Liver (tissue), 9 donors: Measurements from ENCODE around the gene AP4B1. TPM values are rescaled to one million over a fixed set of nuclear protein-coding genes. Genes with fewer than 3 reads are reported as not detected.

ENCODE experiments used
- DNase-seq: peaks from one replicate; pipeline ENCODE4 v3.0.0-alpha.2; 2017; ENCODE audit warnings: low spot score
- H3K27ac ChIP-seq, 2 donors: one replicate each; pipeline ENCODE4 v1.7.0; 2013; ENCODE audit warnings: inconsistent platforms in 2 of 2, low read length in 2 of 2, control low read depth in 1 of 2, low read depth in 1 of 2, mild to moderate bottlenecking in 1 of 2
- H3K27me3 ChIP-seq, 4 donors: one replicate each; pipeline versions ENCODE4 v1.6.1 to v1.7.0; 2013; ENCODE audit warnings: low read length in 3 of 4, inconsistent platforms in 1 of 4, mild to moderate bottlenecking in 1 of 4, moderate library complexity in 1 of 4; ENCODE audit not compliant: control insufficient read depth in 4 of 4, insufficient read depth in 4 of 4
- H3K36me3 ChIP-seq, 4 donors: one replicate each; pipeline versions ENCODE4 v1.6.1 to v1.7.0; 2013; ENCODE audit warnings: low read length in 3 of 4, mild to moderate bottlenecking in 3 of 4, low read depth in 1 of 4, moderate library complexity in 1 of 4; ENCODE audit not compliant: control insufficient read depth in 4 of 4, insufficient read depth in 3 of 4
- H3K4me1 ChIP-seq, 4 donors: one replicate each; pipeline versions ENCODE4 v1.6.1 to v1.7.0; 2013; ENCODE audit warnings: low read length in 3 of 4, mild to moderate bottlenecking in 3 of 4, moderate library complexity in 1 of 4; ENCODE audit not compliant: control insufficient read depth in 4 of 4, insufficient read depth in 4 of 4
- H3K4me3 ChIP-seq, 3 donors: one replicate each; pipeline versions ENCODE4 v1.6.1 to v1.7.0; 2013; ENCODE audit warnings: low read length in 3 of 3, control low read depth in 1 of 3, low read depth in 1 of 3, mild to moderate bottlenecking in 1 of 3
- H3K9ac ChIP-seq, 2 donors: one replicate each; pipeline ENCODE4 v1.7.0; 2013; ENCODE audit warnings: low read length in 2 of 2, mild to moderate bottlenecking in 2 of 2, moderate library complexity in 2 of 2, control low read depth in 1 of 2, low read depth in 1 of 2
- H3K9me3 ChIP-seq, 4 donors: one replicate each; pipeline versions ENCODE4 v1.6.1 to v1.7.0; 2013; ENCODE audit warnings: low read length in 3 of 4; ENCODE audit not compliant: control insufficient read depth in 4 of 4
- ATF3 ChIP-seq: IDR thresholded peaks from 2 replicates; pipeline ENCODE4 v1.6.1; 2016; ENCODE audit warnings: antibody characterized with exemption
- CTCF ChIP-seq: fragments of 150-350 bp; IDR thresholded peaks from 2 replicates; pipeline ENCODE4 v1.5.1; 2017; ENCODE audit warnings: improper control_type of control experiment, low read depth, low read length; ENCODE audit not compliant: missing input control
- EGR1 ChIP-seq, 2 donors: IDR thresholded peaks; 2 replicates each; pipeline ENCODE4 v1.6.1; 2016 to 2018; ENCODE audit warnings: antibody characterized with exemption in 2 of 2, low read depth in 2 of 2
- FOXA1 ChIP-seq: IDR thresholded peaks from 2 replicates; pipeline ENCODE4 v1.6.1; 2016; ENCODE audit warnings: antibody characterized with exemption
- FOXA2 ChIP-seq: IDR thresholded peaks from 2 replicates; pipeline ENCODE4 v1.6.1; 2016; ENCODE audit warnings: antibody characterized with exemption
- GABPA ChIP-seq, 2 donors: IDR thresholded peaks in 1 of 2; conservative IDR thresholded peaks in 1 of 2; 2 replicates each; pipeline ENCODE4 v1.6.1; 2016; ENCODE audit warnings: antibody characterized with exemption in 2 of 2, mild to moderate bottlenecking in 1 of 2, moderate library complexity in 1 of 2
- HNF4A ChIP-seq, 2 donors: conservative IDR thresholded peaks; 2 replicates each; pipeline ENCODE4 v1.6.1; 2016; ENCODE audit warnings: antibody characterized with exemption in 2 of 2, mild to moderate bottlenecking in 2 of 2
- HNF4G ChIP-seq: IDR thresholded peaks from 2 replicates; pipeline ENCODE4 v1.6.1; 2016; ENCODE audit warnings: antibody characterized with exemption
- JUND ChIP-seq, 2 donors: IDR thresholded peaks; 2 replicates each; pipeline ENCODE4 v1.6.1; 2016; ENCODE audit warnings: antibody characterized with exemption in 2 of 2
- MAX ChIP-seq: IDR thresholded peaks from 2 replicates; pipeline ENCODE4 v1.6.1; 2016; ENCODE audit warnings: antibody characterized with exemption
- NR2F2 ChIP-seq: IDR thresholded peaks from 2 replicates; pipeline ENCODE4 v1.6.1; 2016; ENCODE audit warnings: antibody characterized with exemption
- RAD21 ChIP-seq, 2 donors: IDR thresholded peaks; 2 replicates each; pipeline ENCODE4 v1.6.1; 2016; ENCODE audit warnings: antibody characterized with exemption in 2 of 2, mild to moderate bottlenecking in 2 of 2
- REST ChIP-seq: IDR thresholded peaks from 2 replicates; pipeline ENCODE4 v1.6.1; 2016; ENCODE audit warnings: antibody characterized with exemption, mild to moderate bottlenecking
- RXRA ChIP-seq, 2 donors: IDR thresholded peaks; 2 replicates each; pipeline ENCODE4 v1.6.1; 2017 to 2018; ENCODE audit warnings: antibody characterized with exemption in 2 of 2, mild to moderate bottlenecking in 1 of 2
- SP1 ChIP-seq: IDR thresholded peaks from 2 replicates; pipeline ENCODE4 v1.6.1; 2018; ENCODE audit warnings: antibody characterized with exemption, mild to moderate bottlenecking
- TAF1 ChIP-seq: conservative IDR thresholded peaks from 2 replicates; pipeline ENCODE4 v1.6.1; 2016; ENCODE audit warnings: antibody characterized with exemption, mild to moderate bottlenecking
- YY1 ChIP-seq: IDR thresholded peaks from 2 replicates; pipeline ENCODE4 v1.6.1; 2016; ENCODE audit warnings: antibody characterized with exemption, mild to moderate bottlenecking
- ZBTB33 ChIP-seq: IDR thresholded peaks from 2 replicates; pipeline ENCODE4 v1.6.1; 2016; ENCODE audit warnings: antibody characterized with exemption
- WGBS: extraction: QIAGEN DNeasy Blood & Tissue Kit; methylation state at CpG from one replicate; pipeline ENCODE4 v1.1.7; 2013; 5-methylcytosine and 5-hydroxymethylcytosine counted together
- polyA plus RNA-seq, 2 donors: library from polyadenylated mRNA; stranded (reverse) in 1 of 2; unstranded in 1 of 2; fragments of 200-250 nt in 1 of 2; fragments of >200 nt in 1 of 2; fragmentation: Nextera tagmentation in 1 of 2; extraction: Ambion mirVana in 1 of 2; gene quantifications; one replicate each; pipeline versions ENCODE4 v1.2.1 to v1.2.3, GENCODE V29; 2013 to 2015
- total RNA-seq, 2 donors: library from RNA; depleted of rRNA; stranded (reverse); fragments of >200 nt; gene quantifications; one replicate each; pipeline ENCODE4 v1.2.3, GENCODE V29; 2014
- donor health status: healthy.
- donor health status: healthy.
- donor health status: healthy.
- donor health status: healthy.
- donor health status: healthy.

Gene AP4B1
- total RNA-seq (10 to 100 TPM in 1 of 2 donors, 1 to 10 TPM in 1; 9.4 to 10.6 TPM), polyA plus RNA-seq (1 to 10 TPM; 4.3 to 4.6 TPM)

GRCh38 chr1:113904674-113905434 lies at the start of gene AP4B1, which contains the start of gene DCLRE1B:
Gene AP4B1, minus strand, starts transcription at chr1:113904799. Its CDS starts 82 bp downstream, at chr1:113904717.
Gene DCLRE1B, plus strand, starts transcription at chr1:113905326. Its CDS starts 261 bp downstream, at chr1:113905587.
- under 1% methylated on average over 67 of the region's 67 CpGs for WGBS
- no peaks in the 10 kb centered on the region for H3K9me3 ChIP-seq
- peak; percentile 96 for DNase-seq
- H3K27ac ChIP-seq, result peak within 1 kb of the TSS; percentile 82 to 93
- H3K4me1 ChIP-seq, result peaks cover 2 to 23% (median 17%) of the 10 kb centered on the region in 4 donors
- peak; percentile 75 for TF ChIP-seq FOXA1
- TF ChIP-seq HNF4G, result peak; percentile 29
- peak; percentile 50 for TF ChIP-seq CTCF
- no peak for TF ChIP-seq ATF3
- peak; percentile 88 for TF ChIP-seq REST
- TF ChIP-seq ZBTB33, result peak; percentile 89
- peak; percentile 85 to 89 for TF ChIP-seq RAD21 (IDR thresholded peaks at IDR 0.05)
- TF ChIP-seq JUND (IDR thresholded peaks at IDR 0.05), result peak in 1 of 2 donors; percentile 51
- peak; percentile 47 to 74 for TF ChIP-seq EGR1 (IDR thresholded peaks at IDR 0.05; ENCODE audit: low read depth in 2 of 2)
- peak; percentile 72 to 80 for TF ChIP-seq RXRA (IDR thresholded peaks at IDR 0.05)
- peak; percentile 18 for TF ChIP-seq FOXA2
- peak; percentile 69 for TF ChIP-seq MAX
- peak; percentile 73 for TF ChIP-seq TAF1
- peak; percentile 95 for TF ChIP-seq YY1
- TF ChIP-seq GABPA (IDR thresholded peaks at IDR 0.05 in 1 of 2, conservative IDR thresholded peaks at IDR 0.05 in 1 of 2), result peak; percentile 72 to 94
- peak; percentile 49 for TF ChIP-seq NR2F2
- peak; percentile 96 for TF ChIP-seq SP1
- TF ChIP-seq HNF4A (conservative IDR thresholded peaks at IDR 0.05), result peak; percentile 55 to 56
- H3K27me3 ChIP-seq, result no peaks in the 10 kb centered on the region
- peak within 1 kb of the TSS; percentile 64 to 95 (median 94) for H3K4me3 ChIP-seq
- peaks cover 0 to 10% (median 7%) of the 10 kb centered on the region in 4 donors for H3K36me3 ChIP-seq
- peak within 1 kb of the TSS; percentile 94 to 95 for H3K9ac ChIP-seq
